Activated gamma-delta T cell treated with Interleukin-2 at 50 U/mL for 16 hours (primary cell): ENCODE results near the gene RNF166.
A peak's percentile ranks its signal among the peaks of the same experiment; 100 is the strongest.

Experiments used
- DNase-seq: peaks from one replicate; pipeline ENCODE4 v3.0.0-alpha.2; 2020

RNF166 gene

GRCh38 chr16:88705801-88706228 is 393 bp downstream of the RNF166 start:
- no peak for DNase-seq

GRCh38 chr16:88705076-88705684 is 1.0 kb downstream of the RNF166 start:
- DNase-seq = peak; percentile 40

GRCh38 chr16:88703486-88704309 is 2.5 kb downstream of the RNF166 start:
- DNase-seq = peak; percentile 87

GRCh38 chr16:88702371-88703210 is 3.6 kb downstream of the RNF166 start:
- DNase-seq = no peak

DNA sequence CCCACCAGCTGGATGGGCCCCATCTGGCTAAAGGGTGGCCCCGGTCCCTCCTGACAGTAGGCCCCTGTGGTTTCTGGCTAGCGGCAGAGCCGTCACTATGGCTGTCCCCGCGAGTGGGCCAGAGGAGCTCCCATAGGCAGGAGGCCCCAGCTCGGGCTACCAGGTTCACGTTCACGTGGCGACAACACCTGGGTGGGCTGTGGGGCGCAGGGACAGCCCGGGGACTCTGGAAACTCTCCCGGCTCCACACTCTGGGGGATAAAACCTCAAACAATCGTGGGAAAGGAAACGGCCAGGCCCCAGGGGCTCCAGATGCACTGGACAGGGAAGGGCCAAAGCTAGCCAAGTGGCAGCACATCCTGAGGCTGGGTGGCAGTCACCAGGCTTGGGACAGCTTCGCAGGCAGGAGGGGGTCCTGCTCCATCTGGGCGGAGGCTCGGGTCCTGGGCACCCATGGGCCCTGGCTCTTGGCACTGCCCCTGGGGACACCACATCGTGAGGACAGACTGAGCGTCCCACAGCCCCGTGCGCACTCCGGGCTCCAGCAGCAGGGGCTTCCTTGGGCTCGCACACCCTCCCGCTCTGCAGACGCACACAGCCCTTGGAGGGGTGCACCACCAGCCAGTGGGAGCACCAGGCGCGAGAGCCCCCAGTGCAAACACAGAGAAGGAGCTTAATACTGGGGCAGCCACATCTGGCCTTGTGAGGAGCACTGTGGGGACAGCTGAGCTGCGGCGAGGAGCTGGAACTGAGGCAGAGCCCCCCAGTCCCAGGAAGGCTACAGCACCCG is 4.4 kb downstream of the RNF166 start:
- DNase-seq = no peak

- peak; percentile 99 for DNase-seq
Measured at GRCh38 chr16:88700636-88701482, 5.3 kb downstream of the RNF166 start.

DNA sequence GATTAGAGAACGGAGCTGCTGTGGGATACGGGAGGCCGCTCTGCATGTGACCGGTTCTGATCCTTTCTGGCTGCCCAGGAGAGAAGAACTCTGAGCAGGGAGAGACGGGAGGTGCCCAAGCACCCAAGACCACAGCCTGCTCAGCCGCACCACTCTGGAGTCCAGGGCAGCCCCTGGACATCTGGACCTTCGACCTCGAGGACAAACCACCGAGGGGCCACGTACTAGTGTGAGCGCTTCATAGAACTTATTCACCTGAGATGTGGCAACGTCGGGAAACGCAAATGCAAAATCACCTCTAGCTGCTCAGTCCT is 5.9 kb downstream of the RNF166 start:
- DNase-seq = no peak

GRCh38 chr16:88699180-88699579 is 7.0 kb downstream of the RNF166 start:
- no peak for DNase-seq

- no peak for DNase-seq
Measured at GRCh38 chr16:88698646-88699045, 7.6 kb downstream of the RNF166 start.

GRCh38 chr16:88697831-88698615 is 8.2 kb downstream of the RNF166 start:
- no peak for DNase-seq

DNA sequence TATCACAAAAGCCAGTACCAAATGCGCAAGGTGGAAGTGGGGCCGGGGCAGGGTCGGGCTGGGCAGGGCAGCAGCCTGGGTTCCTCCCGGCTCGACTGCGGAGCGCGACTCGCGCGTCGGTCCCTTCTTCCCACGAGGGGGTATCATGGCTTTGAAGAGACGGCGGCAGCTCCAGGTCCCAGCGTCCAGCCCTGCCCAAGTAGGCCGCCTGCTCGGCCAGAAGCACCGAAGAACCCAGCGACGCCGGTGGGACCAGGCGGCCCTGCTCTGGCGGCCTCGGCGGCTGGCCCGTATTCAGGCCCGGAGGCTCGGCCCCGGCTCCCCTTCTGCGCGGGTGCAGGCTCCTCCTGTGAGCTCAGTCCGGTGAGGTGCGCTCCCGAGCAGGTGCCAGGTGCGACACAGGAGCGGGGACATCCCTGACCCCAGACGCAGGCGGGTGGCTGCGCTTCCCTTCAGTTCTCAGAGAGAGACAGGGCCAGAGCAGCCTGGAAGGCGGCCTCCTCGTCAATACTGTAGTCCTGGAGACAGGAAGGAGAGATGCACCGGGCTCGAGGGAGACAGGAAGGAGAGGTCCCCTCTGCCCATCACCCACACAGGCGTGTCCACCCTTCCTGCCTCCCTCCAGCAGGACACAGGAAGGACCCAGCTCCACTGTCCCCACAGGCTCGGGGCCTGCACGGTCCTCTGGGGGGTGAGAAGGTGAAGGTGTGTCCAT is 8.9 kb downstream of the RNF166 start:
- DNase-seq = no peak

DNA sequence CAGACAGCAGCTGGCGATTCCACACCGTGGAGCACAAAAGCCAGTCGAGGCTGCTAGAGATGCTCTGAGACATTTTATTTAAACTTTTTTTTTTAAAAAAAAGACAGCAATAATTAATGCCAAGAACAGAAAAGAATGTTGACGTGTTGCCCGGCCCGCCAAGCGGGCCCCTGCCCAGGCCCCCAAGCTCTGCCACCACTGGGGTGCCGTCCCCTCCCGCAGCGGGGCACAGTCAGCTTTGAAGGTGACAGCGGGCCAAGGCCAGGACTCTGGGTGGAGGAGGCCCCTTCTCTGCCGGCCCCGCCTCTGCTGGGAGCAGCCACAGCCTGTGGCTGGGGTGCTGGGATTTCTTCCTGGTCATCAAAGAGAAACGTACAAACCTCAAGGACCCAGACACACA is 9.8 kb downstream of the RNF166 start:
- DNase-seq = no peak

DNA sequence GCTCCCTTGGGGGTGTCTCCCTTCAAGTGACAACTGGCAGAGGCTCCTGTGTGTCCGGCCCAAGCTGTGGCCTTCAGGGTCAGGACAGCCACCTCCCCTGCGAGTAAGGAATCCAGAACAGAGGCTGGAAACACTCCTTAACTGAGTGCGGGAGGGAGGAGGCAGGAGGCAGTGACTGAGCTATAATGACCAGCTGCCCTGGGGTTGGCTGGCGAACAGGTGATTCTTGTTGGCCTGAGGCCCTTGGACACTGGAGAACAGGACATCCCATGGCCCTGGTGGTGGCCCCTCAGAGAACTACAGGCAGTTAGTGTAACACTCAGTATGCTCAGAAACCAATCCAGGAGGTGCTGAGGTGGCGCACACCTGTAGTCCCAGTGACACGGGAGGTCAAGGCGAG is 10.5 kb downstream of the RNF166 start:
- no peak for DNase-seq

GRCh38 chr16:88695218-88695617 is 11.0 kb downstream of the RNF166 start:
- no peak for DNase-seq

GRCh38 chr16:88694221-88695087 is 11.8 kb downstream of the RNF166 start:
- DNase-seq = no peak

DNA sequence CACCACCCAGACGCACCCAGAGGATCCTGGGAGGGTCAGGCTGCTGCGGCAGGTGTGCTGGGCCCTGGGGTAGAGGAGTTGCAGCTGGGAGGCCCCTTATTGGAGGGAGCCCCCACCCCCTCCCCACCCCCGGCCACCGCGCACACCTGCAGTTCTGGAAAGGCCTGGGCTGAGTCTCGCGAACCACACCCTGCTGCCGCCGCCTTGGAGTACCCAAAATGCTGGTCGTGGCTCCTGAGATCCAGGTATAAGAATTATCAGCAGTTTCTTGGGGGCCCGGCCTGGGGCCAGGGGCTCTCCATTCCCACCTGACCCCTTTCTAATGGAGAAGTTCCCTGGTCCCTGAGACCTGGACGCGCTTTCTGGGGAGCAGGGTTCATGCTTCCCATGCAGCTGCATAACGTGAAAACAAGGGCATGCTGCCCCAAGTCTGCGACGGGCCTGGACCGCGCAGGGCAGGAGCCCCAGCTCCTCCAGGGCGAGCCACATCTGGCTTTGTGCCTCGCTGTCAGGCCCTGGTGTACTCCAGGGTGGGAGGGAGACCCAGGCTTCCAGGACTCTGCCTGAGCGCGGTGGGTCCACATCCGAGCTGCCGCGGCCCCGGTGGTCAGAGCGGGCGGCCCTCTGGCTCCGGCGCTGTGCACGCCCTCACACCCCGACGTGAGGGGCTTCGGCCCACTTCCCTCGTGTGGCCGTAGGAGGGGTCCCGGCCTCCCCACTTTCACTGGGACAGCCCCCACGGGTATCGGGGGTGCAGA is 12.6 kb downstream of the RNF166 start:
- no peak for DNase-seq

DNA sequence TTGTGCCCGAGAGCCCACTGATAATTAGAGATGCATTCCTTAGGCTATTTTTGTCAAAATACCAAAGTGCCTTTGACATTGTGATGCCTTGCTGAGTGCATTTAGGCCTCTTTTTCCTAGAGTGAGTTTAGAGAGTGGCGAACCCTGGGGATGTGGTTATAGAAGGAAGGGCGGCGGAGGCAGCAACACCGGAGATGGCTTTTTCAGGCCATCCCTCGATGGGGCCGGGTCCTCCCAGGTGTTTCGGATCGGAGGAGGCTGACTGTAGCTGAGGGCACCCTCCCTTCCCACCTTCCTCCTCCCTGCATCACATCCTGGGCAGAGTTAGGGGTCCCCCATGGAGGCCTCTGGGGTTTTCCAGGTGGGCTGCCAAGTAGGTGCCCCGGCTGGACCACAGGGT is 13.3 kb downstream of the RNF166 start:
- no peak for DNase-seq

DNA sequence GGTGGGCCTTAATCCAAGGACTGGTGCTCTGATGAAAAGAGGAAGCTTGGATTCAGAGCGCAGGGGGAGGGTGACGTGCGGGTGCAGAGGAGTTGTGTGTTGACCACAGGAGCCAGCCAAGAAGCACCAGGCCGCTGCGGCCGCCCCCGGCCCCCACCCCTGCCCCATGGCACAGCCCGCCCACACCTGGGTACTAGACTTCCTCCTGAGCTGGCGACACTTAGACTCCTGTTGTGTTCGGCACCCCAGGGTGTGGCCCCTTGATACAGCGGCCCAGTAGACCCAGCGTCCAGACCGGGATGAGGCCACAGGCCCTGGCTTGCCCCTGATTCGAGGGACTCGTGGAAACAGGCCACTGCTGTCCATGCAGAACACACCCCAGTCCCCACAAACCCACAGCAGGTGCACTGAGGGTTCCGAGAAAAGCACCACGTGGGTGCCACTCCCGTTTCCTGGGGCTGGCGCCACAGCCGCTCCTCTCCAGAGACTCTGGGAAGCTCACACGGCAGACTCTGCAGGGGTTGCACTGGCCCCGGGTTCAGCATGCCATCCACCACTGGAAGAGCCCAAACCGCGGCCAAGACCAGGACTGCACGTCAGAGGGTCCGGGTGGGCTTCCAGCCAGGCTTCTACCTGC is 14.2 kb downstream of the RNF166 start:
- DNase-seq = no peak
